Body of pancreas (tissue), 4 donors: ENCODE data around the gene EPN3. TPM values are rescaled to one million over a fixed set of nuclear protein-coding genes. Genes with fewer than 3 reads are reported as not detected.
A peak's percentile ranks its signal among the peaks of the same experiment; 100 is the strongest.

Experiments used
- ATAC-seq: fragments of 150-250 bp; one replicate; pipeline ENCODE4 v1.9.1; 2016
- DNase-seq, 4 donors: peaks; one replicate each; pipeline ENCODE4 v3.0.0-alpha.2; 2019
- H3K27ac ChIP-seq, 4 donors: fragments of 200-600 bp; sonication (generic); 1 replicate in 3 of 4; 2 replicates in 1 of 4; pipeline versions ENCODE4 v1.5.1 to v1.6.1; 2016 to 2019; ENCODE audit warnings: mild to moderate bottlenecking in 1 of 4, mixed read lengths in 1 of 4, moderate library complexity in 1 of 4
- H3K27me3 ChIP-seq, 2 donors: fragments of 200-600 bp; sonication (generic); one replicate each; pipeline ENCODE4 v1.6.0; 2016; ENCODE audit warnings: mild to moderate bottlenecking in 1 of 2
- H3K36me3 ChIP-seq, 2 donors: fragments of 200-600 bp; sonication (generic); replicated peaks in 1 of 2; 2 replicates each; pipeline ENCODE4 v1.5.1; 2016; ENCODE audit warnings: low read depth in 2 of 2; ENCODE audit not compliant: insufficient read depth in 1 of 2
- H3K4me1 ChIP-seq: fragments of 200-600 bp; sonication (generic); one replicate; pipeline ENCODE4 v1.6.0; 2016
- H3K4me3 ChIP-seq, 2 donors: fragments of 200-600 bp; sonication (generic); 1 replicate in 1 of 2; 2 replicates in 1 of 2; pipeline ENCODE4 v1.5.1; 2016 to 2019
- H3K9me3 ChIP-seq, 3 donors: fragments of 200-600 bp; sonication (generic); 1 replicate in 2 of 3; 2 replicates in 1 of 3; pipeline ENCODE4 v1.5.1; 2016
- POLR2A ChIP-seq, 3 donors: fragments of 450-650 bp; IDR thresholded peaks; one replicate each; pipeline ENCODE4 v1.6.1; 2016; ENCODE audit warnings: antibody characterized with exemption in 3 of 3, mild to moderate bottlenecking in 2 of 3
- WGBS, 2 donors: methylation state at CpG; one replicate each; pipeline ENCODE4 v1.1.5; 2017; 5-methylcytosine and 5-hydroxymethylcytosine counted together
- intact Hi-C: fragments of 100-400 bp; cut with DNase I; formaldehyde crosslinking; loops from one replicate; pipeline ENCODE4 v1.15.1; 2023
- total RNA-seq, 2 donors: library from RNA; depleted of rRNA; stranded (reverse); fragments of >200 nt; gene quantifications; one replicate each; pipeline ENCODE4 v1.1.0, GENCODE V29; 2016
- TF ChIP-seq, protein P1 (sequence below), 7 experiments: fragments of 450-650 bp in 4 of 7; fragments of 200-600 bp in 3 of 7; sonication (generic) in 3 of 7; IDR thresholded peaks; one replicate each; pipeline ENCODE4 v1.5.1; 2016 to 2019; ENCODE audit warnings: antibody characterized with exemption in 7 of 7

EPN3 gene
- total RNA-seq, 2 donors from 2014 or later, result 11.9 to 20.1 TPM

DNA sequence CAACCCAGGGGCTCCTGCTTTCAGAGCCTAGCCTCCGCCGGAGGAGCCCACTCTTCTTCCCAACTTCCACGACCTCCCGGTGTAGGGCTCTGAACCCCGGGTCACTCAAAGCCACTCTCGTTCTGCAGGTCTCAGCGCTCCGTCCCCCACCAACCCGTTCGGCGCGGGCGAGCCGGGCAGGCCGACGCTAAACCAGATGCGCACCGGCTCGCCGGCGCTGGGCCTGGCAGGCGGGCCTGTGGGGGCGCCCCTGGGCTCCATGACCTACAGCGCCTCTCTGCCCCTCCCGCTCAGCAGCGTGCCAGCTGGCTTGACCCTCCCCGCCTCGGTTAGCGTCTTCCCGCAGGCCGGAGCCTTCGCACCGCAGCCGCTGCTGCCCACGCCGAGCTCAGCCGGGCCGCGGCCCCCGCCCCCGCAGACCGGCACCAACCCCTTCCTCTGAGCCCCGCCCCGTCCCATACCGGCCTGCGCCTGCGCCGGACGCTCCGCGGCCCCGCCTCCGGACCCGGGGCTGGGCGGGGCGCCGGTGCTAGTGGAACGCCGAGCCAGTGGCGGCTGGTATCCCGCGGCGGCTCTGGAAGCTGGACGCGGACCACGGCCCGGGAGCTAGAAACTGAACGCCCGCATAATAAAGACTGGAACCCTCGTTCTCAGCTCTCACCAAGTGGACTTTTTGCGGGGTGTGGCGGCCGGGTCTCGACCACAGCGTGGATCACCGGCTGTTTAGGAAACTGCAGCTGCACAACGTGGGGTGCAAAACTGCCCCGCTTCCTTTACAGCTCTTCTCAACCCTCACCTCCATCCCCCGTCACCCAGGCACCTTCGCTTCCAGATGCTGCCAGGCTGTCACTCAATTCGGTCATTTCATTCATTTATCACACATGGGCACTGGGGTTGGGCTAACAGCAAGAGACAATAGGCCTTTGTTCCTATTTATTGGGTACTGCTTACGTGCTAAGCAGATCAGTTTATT, 9.5 kb downstream of the EPN3 start:
- H3K27ac ChIP-seq, result peak overlapping the region; percentile 71 to 92 (median 87)
- 2 to 4% methylated on average over 13 to 80 of the region's 82 CpGs for WGBS, 2 donors
- peak overlapping the region in 1 of 2 donors; percentile 3 for H3K4me3 ChIP-seq
- no peaks in the 10 kb centered on the region for H3K27me3 ChIP-seq
- H3K36me3 ChIP-seq, result peaks cover 5 to 8% of the 10 kb centered on the region in 2 donors
- TF ChIP-seq, protein P1, sequence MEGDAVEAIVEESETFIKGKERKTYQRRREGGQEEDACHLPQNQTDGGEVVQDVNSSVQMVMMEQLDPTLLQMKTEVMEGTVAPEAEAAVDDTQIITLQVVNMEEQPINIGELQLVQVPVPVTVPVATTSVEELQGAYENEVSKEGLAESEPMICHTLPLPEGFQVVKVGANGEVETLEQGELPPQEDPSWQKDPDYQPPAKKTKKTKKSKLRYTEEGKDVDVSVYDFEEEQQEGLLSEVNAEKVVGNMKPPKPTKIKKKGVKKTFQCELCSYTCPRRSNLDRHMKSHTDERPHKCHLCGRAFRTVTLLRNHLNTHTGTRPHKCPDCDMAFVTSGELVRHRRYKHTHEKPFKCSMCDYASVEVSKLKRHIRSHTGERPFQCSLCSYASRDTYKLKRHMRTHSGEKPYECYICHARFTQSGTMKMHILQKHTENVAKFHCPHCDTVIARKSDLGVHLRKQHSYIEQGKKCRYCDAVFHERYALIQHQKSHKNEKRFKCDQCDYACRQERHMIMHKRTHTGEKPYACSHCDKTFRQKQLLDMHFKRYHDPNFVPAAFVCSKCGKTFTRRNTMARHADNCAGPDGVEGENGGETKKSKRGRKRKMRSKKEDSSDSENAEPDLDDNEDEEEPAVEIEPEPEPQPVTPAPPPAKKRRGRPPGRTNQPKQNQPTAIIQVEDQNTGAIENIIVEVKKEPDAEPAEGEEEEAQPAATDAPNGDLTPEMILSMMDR (IDR thresholded peaks at IDR 0.05), result peak in 4 of 7 experiments; percentile 4 to 27 (median 6)
- peak; percentile 48 to 55 (median 49) for TF ChIP-seq POLR2A (IDR thresholded peaks at IDR 0.05)
- DNase-seq, result peak; percentile 87 to 90 (median 88)
- ATAC-seq, result peak; percentile 75
- peaks cover 71% of the 10 kb centered on the region for H3K4me1 ChIP-seq
- no peaks in the 10 kb centered on the region for H3K9me3 ChIP-seq
- intact Hi-C loops, result no loop called here

DNA sequence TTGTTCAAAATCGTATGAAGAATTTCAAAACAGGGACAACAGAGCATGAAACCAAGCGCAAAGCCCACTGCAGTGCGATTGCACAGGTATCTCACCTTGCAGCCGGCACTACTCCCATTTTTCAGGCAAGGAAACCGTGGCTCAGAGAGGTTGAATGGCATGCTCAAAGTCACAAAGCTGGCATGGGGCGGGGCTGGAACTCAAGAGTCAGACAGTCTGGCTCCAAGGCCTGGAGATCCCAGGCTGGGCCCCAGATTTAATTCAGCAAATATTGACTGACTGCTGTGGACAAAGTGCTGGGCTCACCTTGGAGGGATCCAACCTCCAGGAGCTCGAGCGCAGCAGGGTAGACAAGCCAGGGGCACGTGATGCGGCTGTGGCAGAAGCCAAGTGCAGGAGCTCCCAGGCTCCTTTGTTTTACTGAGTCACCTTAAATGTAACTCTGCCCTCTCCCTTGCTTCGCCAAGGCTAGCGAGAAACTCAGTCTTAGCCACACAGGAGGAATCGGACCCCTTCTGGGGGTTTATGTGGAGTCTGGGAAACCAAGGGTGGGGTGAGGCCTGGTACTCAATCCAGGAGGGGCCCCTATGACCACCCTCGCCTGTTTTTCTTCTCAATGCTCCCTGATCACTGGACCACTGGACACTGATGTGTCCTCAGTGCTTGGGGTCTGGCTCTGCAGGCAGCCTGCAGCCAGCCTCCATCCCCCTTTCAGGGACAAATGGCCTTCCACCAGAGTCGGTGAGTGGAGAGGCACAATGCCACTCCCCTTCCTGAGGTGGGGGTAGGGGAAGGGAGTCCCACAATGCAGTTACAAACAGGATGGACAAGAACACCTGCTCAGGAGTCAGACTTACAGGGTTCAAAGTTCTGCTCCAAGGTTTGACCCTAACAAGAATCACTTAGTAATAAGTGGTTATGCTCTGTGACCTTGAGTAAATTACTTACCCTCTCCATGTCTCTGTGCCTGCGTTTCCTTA, 10.6 kb downstream of the EPN3 start:
- peak overlapping the region; percentile 71 to 92 (median 87) for H3K27ac ChIP-seq
- peak; percentile 92 to 97 (median 96) for DNase-seq
- intact Hi-C loops, result no loop called here
- WGBS, 2 donors, result 26 to 30% methylated on average over 14 to 16 of the region's 16 CpGs
- no peaks in the 10 kb centered on the region for H3K9me3 ChIP-seq
- peak; percentile 81 for ATAC-seq
- H3K27me3 ChIP-seq, result no peaks in the 10 kb centered on the region
- peaks cover 72% of the 10 kb centered on the region for H3K4me1 ChIP-seq
- peak in 1 of 3 donors; percentile 1 for TF ChIP-seq POLR2A (IDR thresholded peaks at IDR 0.05)
- TF ChIP-seq, protein P1 (IDR thresholded peaks at IDR 0.05), result no peak
- no peak overlapping the region for H3K4me3 ChIP-seq
- H3K36me3 ChIP-seq, result peaks cover 3% of the 10 kb centered on the region in 2 donors

DNA sequence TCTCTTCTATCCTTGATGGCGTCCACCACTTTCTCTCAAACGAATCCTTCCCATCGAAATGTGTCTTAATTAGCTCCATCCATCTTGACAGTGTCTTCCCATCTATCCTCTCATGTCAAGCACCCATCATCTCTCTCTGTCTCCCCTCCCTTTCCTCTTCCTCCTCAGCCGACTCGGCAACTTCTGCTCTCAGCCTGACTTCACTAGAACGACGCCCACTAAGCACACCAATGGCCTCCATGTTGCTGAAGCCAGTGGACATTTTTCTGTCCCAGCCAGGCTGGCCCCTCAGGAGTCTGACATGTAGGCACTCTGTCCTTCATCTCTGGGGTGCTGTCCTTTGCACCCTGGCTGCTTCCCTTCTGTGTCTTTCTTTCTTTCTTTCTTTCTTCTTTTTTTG, 12.0 kb downstream of the EPN3 start:
- no peak overlapping the region for H3K4me3 ChIP-seq
- DNase-seq (no peak), ATAC-seq (no peak)
- H3K9me3 ChIP-seq, result no peaks in the 10 kb centered on the region
- H3K36me3 ChIP-seq, result peaks cover 0 to 3% of the 10 kb centered on the region in 2 donors
- no peaks in the 10 kb centered on the region for H3K27me3 ChIP-seq
- TF ChIP-seq POLR2A (IDR thresholded peaks at IDR 0.05), result no peak
- TF ChIP-seq, protein P1 (IDR thresholded peaks at IDR 0.05), result no peak
- no peak overlapping the region for H3K27ac ChIP-seq
- intact Hi-C loops, result no loop called here
- peaks cover 69% of the 10 kb centered on the region for H3K4me1 ChIP-seq
- WGBS, 2 donors, result 70 to 83% methylated on average over 7 of the region's 7 CpGs

DNA sequence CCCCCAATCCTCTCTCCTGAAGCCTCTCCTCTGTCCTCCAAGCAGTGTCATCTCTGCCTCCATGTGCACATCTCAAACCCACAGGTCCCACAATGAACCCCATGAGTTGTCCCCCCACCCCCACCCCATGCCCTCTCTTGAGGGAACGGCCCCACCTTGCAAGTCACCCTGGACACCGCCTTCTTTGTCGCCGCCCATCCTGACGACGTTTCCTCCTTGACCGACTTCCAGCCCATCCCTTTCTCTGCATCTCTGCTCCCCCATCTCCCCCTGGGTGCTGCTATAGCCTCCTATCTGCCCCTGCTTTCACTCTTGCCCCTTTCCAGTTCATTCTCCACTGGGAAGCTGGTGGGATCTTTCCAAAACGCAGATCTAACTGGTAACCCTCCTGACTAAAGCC, 12.8 kb downstream of the EPN3 start:
- ATAC-seq, result no peak
- H3K36me3 ChIP-seq, result peaks cover 0 to 2% of the 10 kb centered on the region in 2 donors
- H3K4me1 ChIP-seq, result peaks cover 61% of the 10 kb centered on the region
- intact Hi-C loops, result no loop called here
- no peaks in the 10 kb centered on the region for H3K27me3 ChIP-seq
- H3K9me3 ChIP-seq, result no peaks in the 10 kb centered on the region
- H3K27ac ChIP-seq, result no peak overlapping the region
- no peak overlapping the region for H3K4me3 ChIP-seq
- WGBS, 2 donors, result 53 to 61% methylated on average over 8 of the region's 8 CpGs
- no peak for DNase-seq
- no peak for TF ChIP-seq POLR2A (IDR thresholded peaks at IDR 0.05)
- TF ChIP-seq, protein P1 (IDR thresholded peaks at IDR 0.05), result no peak
